Smooth muscle cell of the umbilical artery (primary cell): ENCODE measurements around the gene WFDC12. TPM values are rescaled to one million over a fixed set of nuclear protein-coding genes. Genes with fewer than 3 reads are reported as not detected.

ENCODE experiments used
- total RNA-seq: library from RNA; depleted of rRNA; stranded (reverse); fragments of >200 nt; gene quantifications from 2 replicates; pipeline ENCODE4 v1.2.3, GENCODE V29; 2014

Gene WFDC12, protein sequence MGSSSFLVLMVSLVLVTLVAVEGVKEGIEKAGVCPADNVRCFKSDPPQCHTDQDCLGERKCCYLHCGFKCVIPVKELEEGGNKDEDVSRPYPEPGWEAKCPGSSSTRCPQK
- not detected in 2 replicates for total RNA-seq

DNA sequence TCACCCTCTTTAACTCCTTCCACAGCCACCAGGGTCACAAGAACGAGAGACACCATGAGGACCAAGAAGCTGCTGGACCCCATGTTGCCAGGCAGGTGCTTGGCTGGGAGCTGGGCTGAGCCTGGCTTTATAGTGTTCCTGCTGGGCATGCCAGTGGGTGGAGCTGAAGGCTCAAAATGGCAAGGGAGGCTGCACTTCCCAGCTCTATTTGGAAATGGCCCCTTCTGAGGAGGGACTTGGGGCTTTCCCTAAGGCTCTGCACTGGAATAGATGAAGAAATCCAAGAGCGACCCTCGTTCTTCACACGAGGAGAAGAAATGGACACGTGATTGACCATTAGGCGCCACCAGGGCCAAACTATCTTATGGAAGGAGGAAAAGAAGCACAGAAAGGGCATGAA, at the start of gene WFDC12:
WFDC12 (minus strand) TSS at position 101 of the 400 bp plus-strand sequence; CDS start at position 83, 18 bp downstream.

DNA sequence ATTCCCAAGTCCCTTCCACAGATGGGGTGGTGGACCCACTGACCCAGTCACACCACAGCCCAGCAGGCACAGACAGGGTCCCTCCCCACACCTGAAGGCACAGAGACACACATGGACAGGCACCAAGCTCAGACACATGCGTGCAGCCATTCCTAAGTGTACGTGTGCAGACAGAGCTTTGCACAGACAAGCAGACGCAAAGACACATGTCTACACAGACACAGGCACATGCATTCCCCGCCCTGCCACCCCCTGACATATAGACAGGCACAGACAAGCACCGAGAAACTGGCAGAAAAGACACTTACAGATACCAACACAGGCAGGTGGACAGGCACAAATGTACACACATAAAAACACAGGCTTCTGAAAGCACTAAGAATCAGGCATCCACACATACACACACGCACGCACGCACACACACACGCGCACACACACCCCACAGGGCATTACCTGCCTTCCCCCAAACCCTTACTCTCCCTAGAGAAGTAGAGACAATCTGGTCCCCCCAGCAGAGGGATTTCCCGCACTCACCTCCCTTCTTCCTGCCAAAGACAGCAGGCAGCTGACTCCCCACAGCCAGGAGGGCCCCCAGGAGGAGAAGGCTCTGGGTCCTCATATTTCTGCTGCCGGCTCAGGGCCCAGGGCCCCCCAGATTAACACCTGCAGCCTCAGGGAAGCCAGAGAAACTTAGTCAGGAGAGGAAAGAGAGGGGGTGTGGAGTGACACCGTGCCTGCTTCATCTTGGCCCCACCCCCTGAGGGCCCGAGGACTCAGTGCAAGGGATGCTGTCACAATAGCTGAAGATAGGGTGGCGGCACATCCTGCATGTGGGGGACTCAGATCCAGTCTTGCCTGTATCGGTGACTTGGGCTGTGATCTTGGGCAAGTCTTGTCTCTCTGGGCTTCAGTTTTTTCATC, 9.5 kb downstream of the WFDC12 start, which contains the start of gene WFDC5:
WFDC5 (minus strand) TSS at position 710 of the 921 bp plus-strand sequence; CDS start at position 619, 91 bp downstream.

DNA sequence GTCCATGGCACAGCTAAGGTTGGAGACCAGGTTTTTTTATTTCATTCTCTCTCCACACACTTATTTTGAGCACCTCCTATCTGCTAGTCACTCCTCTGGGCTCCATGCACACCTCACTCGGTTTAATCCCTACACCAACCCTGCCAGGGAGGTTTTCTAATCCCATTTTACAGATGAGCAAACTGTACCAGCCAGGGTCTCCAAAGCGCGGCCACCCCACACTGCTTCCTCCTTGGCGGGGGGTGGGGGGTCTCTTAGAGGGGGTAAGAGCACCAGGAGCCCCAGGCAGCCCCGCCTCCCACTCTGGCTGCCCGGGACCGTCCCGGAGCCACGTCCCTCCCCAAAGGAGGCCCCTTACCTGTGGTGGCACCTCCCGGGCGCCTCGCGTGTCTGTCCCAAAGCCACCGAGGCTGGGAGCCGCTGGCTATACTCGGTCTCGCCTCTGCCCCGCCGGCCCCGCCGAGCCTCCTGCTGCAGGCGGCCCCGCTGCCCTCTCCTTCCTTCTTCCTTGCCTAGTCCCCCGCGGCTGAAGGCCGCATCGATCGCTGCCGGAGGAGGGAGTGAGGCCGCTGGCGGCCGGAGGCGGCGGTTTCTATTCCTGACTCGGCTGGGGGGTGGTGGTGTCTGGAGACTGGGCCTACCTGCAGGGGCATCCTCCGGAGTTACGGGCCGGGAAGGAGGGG, 23.6 kb downstream of the WFDC12 start, which contains the start of gene KCNS1:
KCNS1 (minus strand) TSS at position 565 of the 683 bp plus-strand sequence. CDS start 1,891 bp downstream, outside the sequence.

Other genes starting within 250 kb of the WFDC12 start
- gene YWHAB, start 238.8 kb downstream of the WFDC12 start, total RNA-seq: 92.1 and 154 TPM in 2 replicates
- 6.2 and 19.2 TPM in 2 replicates for gene PABPC1L, start 214.4 kb downstream of the WFDC12 start, total RNA-seq
- 12.5 and 42.6 TPM in 2 replicates for gene TOMM34, start 164.1 kb downstream of the WFDC12 start, total RNA-seq
- gene STK4, start 158.0 kb downstream of the WFDC12 start, total RNA-seq: 27.9 and 60.2 TPM in 2 replicates
- gene KCNS1, start 23.3 kb downstream of the WFDC12 start, total RNA-seq: 0.59 and 1.9 TPM in 2 replicates
- gene WFDC5, start 9.3 kb downstream of the WFDC12 start, total RNA-seq: not detected in 2 replicates
- not detected in 2 replicates for gene PI3, start 50.4 kb upstream of the WFDC12 start, total RNA-seq
- gene SEMG1, start 82.6 kb upstream of the WFDC12 start, total RNA-seq: not detected in 2 replicates
- gene SEMG2, start 96.9 kb upstream of the WFDC12 start, total RNA-seq: not detected in 2 replicates
- not detected in 2 replicates for gene SLPI, start 130.1 kb upstream of the WFDC12 start, total RNA-seq
- not detected in 2 replicates for gene RBPJL, start 182.4 kb upstream of the WFDC12 start, total RNA-seq
- gene MATN4, start 183.8 kb upstream of the WFDC12 start, total RNA-seq: not detected in 2 replicates
- gene SDC4, start 224.0 kb upstream of the WFDC12 start, total RNA-seq: 138 and 172 TPM in 2 replicates
- 18.5 and 23.5 TPM in 2 replicates for gene SYS1, start 238.7 kb upstream of the WFDC12 start, total RNA-seq